Cardiac fibroblast (primary cell): ENCODE measurements around the gene CAPZA1.
A peak's percentile ranks its signal among the peaks of the same experiment; 100 is the strongest.

Experiments
- DNase-seq, 2 donors: peaks; one replicate each; pipeline versions ENCODE4 v3.0.0 to v3.0.0-alpha.2; 2010; ENCODE audit warnings: low read depth in 2 of 2
- H3K4me3 ChIP-seq, 2 donors: replicated peaks in 1 of 2; 1 replicate in 1 of 2; 2 replicates in 1 of 2; pipeline ENCODE4 v1.5.1; 2011; ENCODE audit warnings: low read depth in 2 of 2, low read length in 2 of 2, mild to moderate bottlenecking in 2 of 2, moderate library complexity in 1 of 2
- TF ChIP-seq, protein P1 (sequence below): IDR thresholded peaks from one replicate; pipeline ENCODE4 v1.5.1; 2011; ENCODE audit warnings: low read depth, mild to moderate bottlenecking, low read length, inconsistent platforms

The CAPZA1 gene

DNA sequence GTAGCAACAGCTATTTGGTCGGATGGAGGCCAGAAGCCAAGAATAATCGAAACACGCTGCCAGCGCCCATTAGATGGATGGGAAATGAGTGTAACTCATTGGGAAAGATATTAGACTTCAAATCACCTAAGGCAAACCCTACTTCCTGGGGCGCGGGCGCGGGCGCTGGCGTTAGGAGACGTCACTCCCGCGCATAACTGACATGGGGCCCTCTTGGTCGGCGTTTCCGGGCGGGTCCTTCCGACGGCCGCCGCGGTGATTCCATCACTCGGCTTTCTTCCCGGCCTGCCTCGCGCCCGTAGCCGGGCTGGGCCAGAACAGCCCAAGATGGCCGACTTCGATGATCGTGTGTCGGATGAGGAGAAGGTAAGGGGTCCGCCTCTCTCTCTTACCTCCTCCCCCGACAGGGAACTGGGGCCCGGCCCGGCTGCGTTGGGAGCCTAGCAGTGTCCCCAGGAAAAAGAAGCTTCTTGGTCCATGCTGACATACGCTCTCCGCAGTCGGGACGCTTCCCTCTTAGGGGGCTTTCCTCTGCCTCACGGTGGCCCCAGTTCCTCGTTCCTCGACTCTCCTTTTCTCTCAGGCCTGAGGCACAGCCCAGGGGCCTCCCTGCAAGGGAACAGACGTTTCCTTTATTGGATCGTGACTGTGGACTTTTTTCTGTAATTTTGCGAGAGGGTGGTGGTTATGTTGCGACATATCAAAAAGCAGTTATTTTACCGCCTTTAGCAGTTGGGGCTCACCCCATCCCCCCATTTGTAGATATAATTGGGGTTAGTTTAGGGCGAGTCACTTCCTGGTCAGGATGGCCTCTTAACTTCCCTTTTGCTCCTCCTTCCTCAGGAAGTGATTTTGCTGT lies at the start of gene CAPZA1:
Gene CAPZA1, plus strand, starts transcription at position 315 of the 859 bp plus-strand sequence. Its CDS starts 13 bp downstream, at position 328.
- DNase-seq = peak; percentile 93 to 96
- TF ChIP-seq, protein P1, sequence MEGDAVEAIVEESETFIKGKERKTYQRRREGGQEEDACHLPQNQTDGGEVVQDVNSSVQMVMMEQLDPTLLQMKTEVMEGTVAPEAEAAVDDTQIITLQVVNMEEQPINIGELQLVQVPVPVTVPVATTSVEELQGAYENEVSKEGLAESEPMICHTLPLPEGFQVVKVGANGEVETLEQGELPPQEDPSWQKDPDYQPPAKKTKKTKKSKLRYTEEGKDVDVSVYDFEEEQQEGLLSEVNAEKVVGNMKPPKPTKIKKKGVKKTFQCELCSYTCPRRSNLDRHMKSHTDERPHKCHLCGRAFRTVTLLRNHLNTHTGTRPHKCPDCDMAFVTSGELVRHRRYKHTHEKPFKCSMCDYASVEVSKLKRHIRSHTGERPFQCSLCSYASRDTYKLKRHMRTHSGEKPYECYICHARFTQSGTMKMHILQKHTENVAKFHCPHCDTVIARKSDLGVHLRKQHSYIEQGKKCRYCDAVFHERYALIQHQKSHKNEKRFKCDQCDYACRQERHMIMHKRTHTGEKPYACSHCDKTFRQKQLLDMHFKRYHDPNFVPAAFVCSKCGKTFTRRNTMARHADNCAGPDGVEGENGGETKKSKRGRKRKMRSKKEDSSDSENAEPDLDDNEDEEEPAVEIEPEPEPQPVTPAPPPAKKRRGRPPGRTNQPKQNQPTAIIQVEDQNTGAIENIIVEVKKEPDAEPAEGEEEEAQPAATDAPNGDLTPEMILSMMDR = no peak
- H3K4me3 ChIP-seq = peak within 1 kb of the TSS; percentile 91 to 100

DNA sequence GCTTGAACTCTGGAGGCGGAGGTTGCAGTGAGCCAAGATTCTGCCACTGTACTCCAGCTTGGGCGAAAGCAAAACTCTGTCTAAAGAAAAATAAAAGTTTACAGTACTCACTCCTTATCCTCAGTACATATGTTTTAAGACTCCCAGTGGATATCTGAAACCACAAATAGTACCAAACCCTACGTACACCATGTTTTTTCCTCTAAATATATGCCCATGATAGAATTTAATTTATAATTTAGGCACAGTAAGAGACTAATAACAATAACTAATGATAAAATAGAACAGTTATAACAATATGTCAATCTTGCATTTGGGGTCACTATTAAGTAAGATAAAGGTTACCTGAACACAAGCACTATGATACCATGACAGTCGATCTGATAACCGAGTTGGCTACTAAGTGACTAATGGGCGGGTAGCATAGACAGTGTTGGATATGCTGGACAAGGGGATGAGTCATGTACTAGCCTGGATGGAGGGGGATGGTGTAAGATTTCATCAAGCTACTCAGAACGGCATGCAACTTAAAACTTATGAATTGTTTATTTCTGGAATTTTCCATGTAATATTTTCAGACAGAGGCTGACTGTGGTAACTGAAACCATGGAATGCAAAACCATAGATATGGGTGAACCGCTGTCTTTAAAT lies 44.4 kb upstream of the CAPZA1 start:
- peak; percentile 91 to 95 for DNase-seq
- H3K4me3 ChIP-seq = no peak overlapping the region
- TF ChIP-seq, protein P1 = no peak

DNA sequence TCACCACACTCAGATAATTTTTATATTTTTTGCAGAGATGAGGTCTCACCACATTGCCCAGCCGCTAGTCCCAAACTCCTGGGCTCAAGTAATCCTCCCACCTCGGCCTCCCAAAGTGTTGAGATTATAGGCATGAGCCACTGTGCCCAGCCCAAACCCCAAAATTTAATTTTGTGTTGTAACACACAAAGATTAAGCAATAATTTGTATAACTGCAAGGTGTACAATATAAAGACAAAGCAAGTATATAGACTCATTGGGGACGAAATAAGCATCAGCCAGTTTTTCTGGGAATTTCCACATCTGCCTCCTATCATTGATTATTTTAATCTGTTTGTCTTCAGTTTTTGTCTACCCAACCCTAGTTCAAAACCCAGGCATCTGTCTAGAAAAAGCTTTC lies 43.4 kb upstream of the CAPZA1 start:
- TF ChIP-seq, protein P1 = no peak
- DNase-seq = no peak
- no peak overlapping the region for H3K4me3 ChIP-seq

DNA sequence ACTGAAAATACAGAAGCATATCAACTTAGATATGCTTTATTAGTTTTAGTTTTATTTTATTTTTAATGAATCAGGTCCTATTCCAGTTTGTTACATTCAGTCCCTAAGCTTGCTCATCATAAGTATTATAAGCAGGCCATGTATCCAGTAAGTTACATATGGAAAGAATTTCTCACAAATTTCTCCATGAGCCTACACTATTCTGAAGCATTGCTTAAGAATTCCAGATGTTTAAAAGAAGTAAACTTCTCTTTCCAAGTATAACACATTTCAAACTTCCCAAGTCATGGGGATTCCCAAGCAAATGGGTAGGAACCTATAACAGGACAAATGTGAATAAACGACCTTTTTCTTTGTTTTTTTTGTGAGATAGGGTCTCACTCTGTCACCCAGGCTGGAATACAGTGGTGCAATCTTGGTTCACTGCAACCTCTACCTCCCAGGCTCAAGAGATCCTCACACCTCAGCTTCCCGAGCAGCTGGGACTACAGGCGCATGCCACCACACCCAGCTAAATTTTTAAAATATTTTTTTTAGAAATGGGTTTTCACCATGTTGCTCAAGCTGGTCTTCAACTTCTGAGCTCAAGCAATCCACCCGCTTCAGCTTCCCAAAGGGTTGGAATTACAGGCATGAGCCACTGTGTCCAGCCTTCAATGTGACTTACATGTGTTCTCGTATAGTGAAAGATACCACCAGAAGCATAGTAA lies 39.7 kb upstream of the CAPZA1 start:
- DNase-seq = no peak
- TF ChIP-seq, protein P1 = no peak
- H3K4me3 ChIP-seq = no peak overlapping the region

DNA sequence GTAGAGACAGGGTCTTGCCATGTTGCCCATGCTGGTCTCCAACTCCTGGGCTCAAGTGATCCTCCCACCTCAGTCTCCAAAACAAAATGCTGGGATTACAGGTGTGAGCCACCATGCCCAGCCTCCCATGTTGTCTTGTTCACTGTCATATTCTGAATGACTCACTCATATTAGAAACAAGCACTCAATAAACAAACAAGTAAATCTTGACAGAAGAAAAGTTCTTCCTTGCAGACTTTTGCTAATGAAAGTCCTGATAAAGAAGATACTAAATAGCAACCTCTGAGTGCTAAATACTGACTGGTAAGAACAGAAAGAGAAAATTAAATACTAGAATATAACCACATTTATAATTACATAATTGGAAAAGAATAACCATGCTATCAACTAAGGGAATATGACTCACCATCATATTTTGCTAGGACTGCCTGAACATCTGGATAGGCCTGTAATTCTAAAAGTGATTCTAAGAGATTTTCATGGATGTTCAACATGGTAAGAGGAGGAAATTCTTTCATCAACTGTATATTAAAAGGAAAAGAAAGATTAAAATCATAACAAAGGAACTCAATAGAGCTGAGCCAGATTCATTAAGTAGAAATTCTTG lies 37.9 kb upstream of the CAPZA1 start:
- TF ChIP-seq, protein P1 = no peak
- DNase-seq = peak in 1 of 2 donors; percentile 43
- H3K4me3 ChIP-seq = no peak overlapping the region

DNA sequence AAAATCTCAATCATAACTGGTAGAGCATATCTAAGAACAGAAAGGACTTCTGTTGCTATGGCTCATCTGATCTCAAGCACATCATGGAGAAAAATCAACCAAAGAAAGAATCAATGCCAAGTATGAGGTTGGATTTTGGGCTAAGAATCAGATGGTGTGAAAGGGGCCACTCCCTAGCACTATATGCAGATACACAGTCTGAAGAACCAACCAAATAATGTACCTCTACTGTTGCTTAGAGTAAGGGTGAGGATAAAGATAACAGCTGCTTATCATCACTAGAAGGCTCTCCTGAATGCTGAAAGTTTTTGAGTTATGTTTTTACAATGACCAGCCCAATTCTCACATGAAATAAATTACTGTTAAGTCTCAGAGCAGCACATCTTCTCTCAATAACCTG lies 36.3 kb upstream of the CAPZA1 start:
- H3K4me3 ChIP-seq = no peak overlapping the region
- TF ChIP-seq, protein P1 = no peak
- no peak for DNase-seq
